ENCODE data around the gene SH3PXD2B.

DNA sequence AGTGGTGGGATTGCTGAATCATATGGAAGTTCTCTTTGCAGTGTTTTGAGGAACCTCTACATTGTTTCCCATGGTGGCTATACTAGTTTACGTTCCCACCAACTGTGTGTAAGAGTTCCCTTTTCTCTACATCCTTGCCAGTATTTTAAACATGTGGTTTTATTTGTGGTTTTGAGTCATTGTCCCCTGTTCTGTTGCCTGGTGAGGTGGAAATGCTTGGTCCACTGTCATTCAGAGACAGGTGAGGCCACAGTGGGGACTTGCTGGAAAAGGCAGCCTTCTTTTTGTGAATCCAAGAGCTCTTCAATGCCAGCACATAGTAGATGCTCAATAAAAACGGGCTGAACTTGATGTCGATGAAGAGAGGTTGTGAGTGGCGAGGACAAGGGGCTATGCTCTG, 44.2 kb downstream of the SH3PXD2B start:
- TF ChIP-seq, protein P1, sequence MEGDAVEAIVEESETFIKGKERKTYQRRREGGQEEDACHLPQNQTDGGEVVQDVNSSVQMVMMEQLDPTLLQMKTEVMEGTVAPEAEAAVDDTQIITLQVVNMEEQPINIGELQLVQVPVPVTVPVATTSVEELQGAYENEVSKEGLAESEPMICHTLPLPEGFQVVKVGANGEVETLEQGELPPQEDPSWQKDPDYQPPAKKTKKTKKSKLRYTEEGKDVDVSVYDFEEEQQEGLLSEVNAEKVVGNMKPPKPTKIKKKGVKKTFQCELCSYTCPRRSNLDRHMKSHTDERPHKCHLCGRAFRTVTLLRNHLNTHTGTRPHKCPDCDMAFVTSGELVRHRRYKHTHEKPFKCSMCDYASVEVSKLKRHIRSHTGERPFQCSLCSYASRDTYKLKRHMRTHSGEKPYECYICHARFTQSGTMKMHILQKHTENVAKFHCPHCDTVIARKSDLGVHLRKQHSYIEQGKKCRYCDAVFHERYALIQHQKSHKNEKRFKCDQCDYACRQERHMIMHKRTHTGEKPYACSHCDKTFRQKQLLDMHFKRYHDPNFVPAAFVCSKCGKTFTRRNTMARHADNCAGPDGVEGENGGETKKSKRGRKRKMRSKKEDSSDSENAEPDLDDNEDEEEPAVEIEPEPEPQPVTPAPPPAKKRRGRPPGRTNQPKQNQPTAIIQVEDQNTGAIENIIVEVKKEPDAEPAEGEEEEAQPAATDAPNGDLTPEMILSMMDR (IDR thresholded peaks at IDR 0.05), result no peak
- TF ChIP-seq POLR2A (IDR thresholded peaks at IDR 0.05), result no peak

All from lower leg skin (tissue), 3 donors.